ENCODE results near the gene PRKCA.

DNA sequence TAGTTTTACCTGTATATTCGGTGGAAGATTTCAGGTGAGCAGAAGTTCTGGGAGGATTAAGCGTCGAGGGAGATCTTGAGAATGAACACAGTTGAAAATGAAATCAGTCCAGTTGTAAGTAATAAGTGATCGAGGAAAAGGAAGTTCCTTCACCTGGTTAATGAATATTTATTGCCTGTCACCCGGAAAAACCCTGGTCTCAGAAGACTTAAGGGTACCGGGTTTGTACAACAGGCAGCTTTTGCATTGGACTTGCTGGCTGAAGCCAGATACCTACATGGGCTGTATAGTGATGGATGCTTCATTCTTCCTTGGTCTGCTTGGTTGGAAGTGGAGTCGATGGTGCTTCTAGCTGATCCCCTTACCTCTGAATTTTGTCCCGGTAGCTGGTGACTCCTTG, 72.7 kb downstream of the PRKCA start:
- no peak for TF ChIP-seq GATA2 (IDR thresholded peaks at IDR 0.05; ENCODE audit: low read depth, low read length)
- TF ChIP-seq GATA3 (IDR thresholded peaks at IDR 0.05; ENCODE audit: low read depth, low read length), result no peak

Data from SH-SY5Y (cell line).